Progenitor cell of endocrine pancreas (in vitro differentiated cells): ENCODE measurements around the gene RFT1. TPM values are rescaled to one million over a fixed set of nuclear protein-coding genes. Genes with fewer than 3 reads are reported as not detected.
A peak's percentile ranks its signal among the peaks of the same experiment; 100 is the strongest.

ENCODE experiments used
- DNase-seq: peaks from one replicate; pipeline ENCODE4 v3.0.0; 2021; ENCODE audit warnings: low spot score; ENCODE audit not compliant: unreplicated experiment
- H3K27ac Mint-ChIP-seq: 2 replicates; pipeline ENCODE4 v1.8.0; 2021; ENCODE audit warnings: mild to moderate bottlenecking, moderate library complexity, mixed read lengths
- H3K27me3 Mint-ChIP-seq: 2 replicates; pipeline ENCODE4 v1.8.0; 2021; ENCODE audit warnings: mixed read lengths
- H3K36me3 Mint-ChIP-seq: 2 replicates; pipeline ENCODE4 v1.8.0; 2022; ENCODE audit warnings: mixed read lengths; ENCODE audit not compliant: insufficient read depth
- H3K4me1 Mint-ChIP-seq: 2 replicates; pipeline ENCODE4 v1.8.0; 2021; ENCODE audit warnings: low read depth, mixed read lengths
- H3K4me3 Mint-ChIP-seq: 2 replicates; pipeline ENCODE4 v1.8.0; 2021; ENCODE audit warnings: low read depth, mild to moderate bottlenecking, moderate library complexity, mixed read lengths
- H3K9me3 Mint-ChIP-seq: 2 replicates; pipeline ENCODE4 v1.8.0; 2021; ENCODE audit warnings: low read depth, mixed read lengths
- total RNA-seq: library from RNA; stranded (reverse); gene quantifications from 2 replicates; pipeline ENCODE4 v1.2.1, GENCODE V29; 2021
- TF ChIP-seq, protein P1 (sequence below): fragments of 200-600 bp; sonication (generic); IDR thresholded peaks from one replicate; pipeline ENCODE4 v1.5.0; 2021; ENCODE audit warnings: antibody characterized with exemption, mild to moderate bottlenecking; ENCODE audit not compliant: unreplicated experiment

The RFT1 gene
- total RNA-seq, 1 donor from 2014 or later = 22.5 TPM

DNA sequence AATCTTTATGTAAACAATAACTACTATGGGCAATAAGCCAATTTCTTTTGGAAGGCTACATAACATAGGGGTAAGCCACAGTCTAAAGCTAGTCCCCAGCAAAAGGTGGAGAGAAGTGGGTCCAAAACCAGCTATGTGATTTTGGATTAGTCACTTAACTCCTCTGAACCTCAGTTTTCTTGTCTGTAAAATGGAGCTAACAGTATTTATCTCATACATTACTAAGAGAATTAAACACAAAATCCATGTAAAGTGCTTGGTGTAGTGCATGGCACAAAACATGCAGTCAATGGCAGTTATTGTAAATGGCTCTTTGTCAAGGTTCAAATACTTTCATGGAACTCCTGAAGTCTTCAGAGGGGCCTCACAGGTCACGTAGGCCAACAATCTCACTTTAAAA lies 13.3 kb downstream of the RFT1 start:
- Mint-ChIP-seq H3K4me3 (no peak overlapping the region), H3K27me3 (no peaks in the 10 kb centered on the region), H3K36me3 (peaks cover 5% of the 10 kb centered on the region), H3K9me3 (no peaks in the 10 kb centered on the region), H3K4me1 (peaks cover 5% of the 10 kb centered on the region), H3K27ac (no peak overlapping the region)
- DNase-seq = no peak
- TF ChIP-seq, protein P1, sequence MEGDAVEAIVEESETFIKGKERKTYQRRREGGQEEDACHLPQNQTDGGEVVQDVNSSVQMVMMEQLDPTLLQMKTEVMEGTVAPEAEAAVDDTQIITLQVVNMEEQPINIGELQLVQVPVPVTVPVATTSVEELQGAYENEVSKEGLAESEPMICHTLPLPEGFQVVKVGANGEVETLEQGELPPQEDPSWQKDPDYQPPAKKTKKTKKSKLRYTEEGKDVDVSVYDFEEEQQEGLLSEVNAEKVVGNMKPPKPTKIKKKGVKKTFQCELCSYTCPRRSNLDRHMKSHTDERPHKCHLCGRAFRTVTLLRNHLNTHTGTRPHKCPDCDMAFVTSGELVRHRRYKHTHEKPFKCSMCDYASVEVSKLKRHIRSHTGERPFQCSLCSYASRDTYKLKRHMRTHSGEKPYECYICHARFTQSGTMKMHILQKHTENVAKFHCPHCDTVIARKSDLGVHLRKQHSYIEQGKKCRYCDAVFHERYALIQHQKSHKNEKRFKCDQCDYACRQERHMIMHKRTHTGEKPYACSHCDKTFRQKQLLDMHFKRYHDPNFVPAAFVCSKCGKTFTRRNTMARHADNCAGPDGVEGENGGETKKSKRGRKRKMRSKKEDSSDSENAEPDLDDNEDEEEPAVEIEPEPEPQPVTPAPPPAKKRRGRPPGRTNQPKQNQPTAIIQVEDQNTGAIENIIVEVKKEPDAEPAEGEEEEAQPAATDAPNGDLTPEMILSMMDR = no peak

DNA sequence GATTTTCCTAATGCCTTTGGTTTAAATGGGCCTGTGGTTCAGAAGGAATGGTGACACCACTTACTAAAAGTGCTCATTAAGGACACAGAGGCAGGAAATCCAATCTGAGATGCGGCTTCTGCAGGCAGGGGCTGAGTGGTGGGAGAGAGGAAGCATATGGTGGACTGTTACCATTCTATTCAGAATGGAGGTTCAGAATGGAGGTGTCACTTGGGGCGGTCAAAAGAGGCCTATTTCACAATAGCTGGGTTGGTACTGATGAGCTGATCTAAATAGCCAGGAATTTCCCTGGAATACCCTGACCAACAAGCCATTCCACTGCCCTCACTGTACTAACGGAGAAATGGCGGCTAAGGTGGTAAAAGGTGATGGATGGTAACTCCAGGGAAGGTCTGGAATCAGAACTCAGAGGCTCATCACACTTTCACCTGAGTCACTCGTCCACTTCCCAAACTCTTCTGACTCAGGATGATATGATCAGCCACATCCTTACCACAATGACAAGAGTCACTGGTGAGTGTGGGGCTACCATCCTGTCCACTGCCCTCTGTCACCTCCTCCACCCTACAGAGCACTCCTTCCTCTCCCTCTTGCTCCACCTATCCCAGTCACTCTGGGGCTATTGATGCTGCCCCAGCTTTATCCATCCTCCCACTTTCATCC lies 15.7 kb downstream of the RFT1 start:
- no peaks in the 10 kb centered on the region for H3K9me3 Mint-ChIP-seq
- no peaks in the 10 kb centered on the region for H3K27me3 Mint-ChIP-seq
- peaks cover 9% of the 10 kb centered on the region for H3K36me3 Mint-ChIP-seq
- no peak overlapping the region for H3K4me3 Mint-ChIP-seq
- no peaks in the 10 kb centered on the region for H3K4me1 Mint-ChIP-seq
- H3K27ac Mint-ChIP-seq = no peak overlapping the region
- no peak for DNase-seq
- TF ChIP-seq, protein P1 = no peak

DNA sequence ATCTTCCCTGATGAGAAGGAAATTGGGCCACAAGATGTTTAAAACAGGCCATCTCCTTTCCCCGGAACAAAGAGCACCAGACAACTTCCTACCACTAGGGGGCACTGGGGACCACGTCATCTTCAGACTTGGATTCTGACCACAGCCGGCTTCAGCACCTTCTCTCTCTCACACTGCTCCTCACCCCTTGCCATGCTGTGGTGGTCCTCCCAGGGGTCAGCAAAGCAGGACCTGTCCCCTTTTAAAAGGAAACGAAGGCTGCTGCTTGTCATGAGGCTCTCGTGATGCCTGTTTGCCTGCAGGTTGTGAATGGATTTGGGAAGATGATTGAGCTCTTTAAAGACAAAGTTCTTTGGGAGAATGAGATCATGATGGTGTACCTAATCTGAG lies 16.2 kb downstream of the RFT1 start:
- no peaks in the 10 kb centered on the region for H3K4me1 Mint-ChIP-seq
- H3K4me3 Mint-ChIP-seq = no peak overlapping the region
- no peak overlapping the region for H3K27ac Mint-ChIP-seq
- DNase-seq = peak; percentile 69
- no peaks in the 10 kb centered on the region for H3K27me3 Mint-ChIP-seq
- no peaks in the 10 kb centered on the region for H3K9me3 Mint-ChIP-seq
- TF ChIP-seq, protein P1 = peak; percentile 94
- H3K36me3 Mint-ChIP-seq = peaks cover 12% of the 10 kb centered on the region

DNA sequence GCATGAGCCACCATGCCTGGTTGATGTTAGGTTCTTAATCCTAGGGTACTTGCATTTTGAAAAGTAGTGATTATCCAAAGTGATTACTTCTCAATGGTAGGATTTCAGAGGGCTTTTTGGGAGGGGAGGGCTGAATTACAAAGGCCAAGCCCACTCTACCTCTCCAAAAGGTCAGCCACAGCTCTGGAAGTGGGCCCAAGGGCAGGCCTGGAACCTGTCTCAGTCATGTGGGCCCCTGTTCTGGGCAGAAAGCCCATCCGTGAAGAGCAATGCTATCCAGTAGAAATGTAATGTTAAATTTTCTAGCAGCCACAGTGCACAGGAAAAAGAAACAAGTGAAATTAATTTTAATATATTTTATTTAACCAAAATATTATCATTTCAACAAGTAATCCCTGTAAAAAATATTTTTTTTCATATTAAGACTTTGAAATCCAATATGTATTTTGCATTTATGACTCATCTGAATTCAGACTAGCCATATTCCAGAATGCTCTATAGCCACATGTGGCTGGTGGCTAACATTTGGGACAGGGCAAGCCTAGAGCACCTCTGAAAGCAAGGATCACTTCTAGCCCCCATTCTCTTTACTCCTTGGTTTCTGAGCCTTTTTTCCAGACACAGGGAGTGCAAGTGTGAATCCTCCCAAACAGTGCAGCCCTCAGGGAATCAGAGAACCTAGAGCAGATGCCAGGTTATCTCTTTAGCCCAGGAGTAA lies 16.8 kb downstream of the RFT1 start:
- Mint-ChIP-seq H3K4me3 (no peak overlapping the region), H3K9me3 (no peaks in the 10 kb centered on the region), H3K4me1 (no peaks in the 10 kb centered on the region), H3K27me3 (no peaks in the 10 kb centered on the region), H3K27ac (no peak overlapping the region), H3K36me3 (peaks cover 13% of the 10 kb centered on the region)
- DNase-seq = no peak
- TF ChIP-seq, protein P1 = no peak

DNA sequence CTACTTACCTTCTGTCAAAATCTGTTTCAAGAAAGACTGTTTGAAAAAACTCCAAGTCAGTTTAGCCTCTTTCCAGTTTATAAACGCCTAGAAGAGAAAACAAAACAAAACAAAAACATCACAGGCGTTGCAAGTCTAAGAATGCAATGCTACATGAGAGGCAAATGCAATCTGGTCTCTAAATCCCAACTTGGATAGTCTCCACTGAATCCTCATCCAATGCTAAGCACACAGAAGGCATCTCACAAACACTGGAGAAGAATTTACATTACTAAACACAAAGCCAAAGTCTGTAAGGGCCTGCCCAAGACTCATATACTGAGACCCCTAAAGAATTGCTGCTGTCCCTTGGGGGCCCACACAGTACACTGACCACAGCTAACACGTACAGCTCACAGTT lies 18.4 kb downstream of the RFT1 start:
- Mint-ChIP-seq H3K27me3 (no peaks in the 10 kb centered on the region), H3K9me3 (no peaks in the 10 kb centered on the region), H3K27ac (no peak overlapping the region), H3K4me1 (no peaks in the 10 kb centered on the region), H3K4me3 (no peak overlapping the region), H3K36me3 (peaks cover 12% of the 10 kb centered on the region)
- TF ChIP-seq, protein P1 = no peak
- DNase-seq = no peak
